Activated CD4-positive, alpha-beta T cell treated with anti-CD3 and anti-CD28 coated beads, Interleukin-2, amount 10 ng/mL, durations not matched to agents 24 days and 14 days (primary cell): ENCODE results near the gene LONP2. TPM values are rescaled to one million over a fixed set of nuclear protein-coding genes. Genes with fewer than 3 reads are reported as not detected.
"Not testable (repeated sequence)": the region's sequence is repeated elsewhere in the genome, so short reads cannot be mapped to it uniquely, and the experiment has no call there.

Source experiments
- DNase-seq: peaks from one replicate; pipeline ENCODE4 v3.0.0; 2022
- H3K27ac Mint-ChIP-seq: one replicate; pipeline ENCODE4 v1.8.0; 2022; ENCODE audit warnings: mild to moderate bottlenecking, mixed read lengths
- H3K27me3 Mint-ChIP-seq: one replicate; pipeline ENCODE4 v1.8.0; 2022; ENCODE audit warnings: mixed read lengths
- H3K36me3 Mint-ChIP-seq: one replicate; pipeline ENCODE4 v1.8.0; 2022; ENCODE audit warnings: low read depth, mild to moderate bottlenecking, mixed read lengths
- H3K4me1 Mint-ChIP-seq: one replicate; pipeline ENCODE4 v1.8.0; 2021; ENCODE audit warnings: mixed read lengths
- H3K4me3 Mint-ChIP-seq: one replicate; pipeline ENCODE4 v1.8.0; 2022; ENCODE audit warnings: mild to moderate bottlenecking, moderate library complexity, mixed read lengths
- H3K9me3 Mint-ChIP-seq: one replicate; pipeline ENCODE4 v1.8.0; 2021; ENCODE audit warnings: mixed read lengths
- intact Hi-C: fragments of 100-400 bp; cut with micrococcal nuclease; formaldehyde crosslinking; loops from one replicate; pipeline ENCODE4 v1.15.1; 2023
- total RNA-seq: library from RNA; stranded (reverse); gene quantifications from 2 replicates; pipeline ENCODE4 v1.2.3, GENCODE V29; 2022

Gene LONP2
- total RNA-seq, 1 donor from 2014 or later: 58.9 TPM

GRCh38 chr16:48395375-48395774, 151.3 kb downstream of the LONP2 start:
- H3K4me1 Mint-ChIP-seq: peaks cover 5% of the 10 kb centered on the region
- no peaks in the 10 kb centered on the region for H3K27me3 Mint-ChIP-seq
- no peaks in the 10 kb centered on the region for H3K36me3 Mint-ChIP-seq
- no peak for DNase-seq
- intact Hi-C loops: no loop called here
- H3K9me3 Mint-ChIP-seq: no peaks in the 10 kb centered on the region
- no peak overlapping the region for H3K27ac Mint-ChIP-seq
- no peak overlapping the region for H3K4me3 Mint-ChIP-seq

- intact Hi-C loops, DNase-seq, H3K36me3 Mint-ChIP-seq, H3K4me3 Mint-ChIP-seq, H3K27ac Mint-ChIP-seq, H3K4me1 Mint-ChIP-seq, H3K27me3 Mint-ChIP-seq, H3K9me3 Mint-ChIP-seq: not testable (repeated sequence)
These were observed 158.4 kb downstream of the LONP2 start for GRCh38 chr16:48402547-48402946.

GRCh38 chr16:48405153-48405552, 161.1 kb downstream of the LONP2 start:
- H3K36me3 Mint-ChIP-seq: no peaks in the 10 kb centered on the region
- peaks cover 6% of the 10 kb centered on the region for H3K4me1 Mint-ChIP-seq
- H3K9me3 Mint-ChIP-seq: no peaks in the 10 kb centered on the region
- no peak overlapping the region for H3K4me3 Mint-ChIP-seq
- no peak overlapping the region for H3K27ac Mint-ChIP-seq
- no peak for DNase-seq
- intact Hi-C loops: no loop called here
- H3K27me3 Mint-ChIP-seq: peaks cover 3% of the 10 kb centered on the region

- H3K27ac Mint-ChIP-seq: no peak overlapping the region
- H3K4me1 Mint-ChIP-seq: peaks cover 6% of the 10 kb centered on the region
- no peaks in the 10 kb centered on the region for H3K36me3 Mint-ChIP-seq
- no peak overlapping the region for H3K4me3 Mint-ChIP-seq
- intact Hi-C loops: no loop called here
- DNase-seq: no peak
- H3K9me3 Mint-ChIP-seq: no peaks in the 10 kb centered on the region
- H3K27me3 Mint-ChIP-seq: peaks cover 3% of the 10 kb centered on the region
These were observed 161.8 kb downstream of the LONP2 start for GRCh38 chr16:48405907-48406306.

Other genes with a start within 250 kb of the LONP2 start
- gene ABCC12, start 88.3 kb upstream of the LONP2 start, total RNA-seq: not detected in 2 replicates
- 0.12 TPM in 1 of 2 replicates, not detected in the other for gene ABCC11, start 3.2 kb downstream of the LONP2 start, total RNA-seq
- 13.5 and 15.1 TPM in 2 replicates for gene SIAH1, start 141.1 kb downstream of the LONP2 start, total RNA-seq